IPS-NIHi7 (cell line): ENCODE data around the gene LCN9.
"Not testable (repeated sequence)": the region's sequence is repeated elsewhere in the genome, so short reads cannot be mapped to it uniquely, and the experiment has no call there.

Experiments used
- DNase-seq: peaks from one replicate; pipeline ENCODE4 v3.0.0; 2012; ENCODE audit warnings: mixed read lengths; ENCODE audit errors: extremely low spot score

Gene LCN9

DNA sequence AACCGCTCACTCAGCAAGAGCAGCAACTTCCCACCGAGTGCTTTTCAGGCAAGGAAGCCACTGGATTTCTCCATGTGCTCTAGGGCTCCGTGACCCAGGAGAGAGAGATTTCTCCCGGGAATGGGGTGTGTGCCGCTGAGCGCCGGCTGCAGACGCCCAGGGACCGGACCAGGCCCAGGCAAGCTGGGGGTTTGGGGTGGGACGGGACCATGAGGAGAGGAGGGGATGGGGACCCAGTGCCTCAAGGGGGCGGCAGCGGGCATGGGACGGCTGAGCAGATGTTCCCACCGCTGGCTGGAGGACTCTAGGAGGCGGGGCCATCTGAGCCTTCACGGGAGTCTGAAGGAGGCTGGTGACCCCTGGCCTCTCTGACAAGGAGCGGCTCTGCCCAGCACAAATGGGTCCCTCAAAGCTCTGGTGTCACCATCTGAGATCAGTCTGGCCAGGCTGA is 8.5 kb downstream of the LCN9 start:
- DNase-seq = peak; percentile 90

GRCh38 chr9:135672786-135673185 is 9.7 kb downstream of the LCN9 start:
- DNase-seq = not testable (repeated sequence)

GRCh38 chr9:135673941-135674340 is 10.8 kb downstream of the LCN9 start:
- DNase-seq = no peak

DNA sequence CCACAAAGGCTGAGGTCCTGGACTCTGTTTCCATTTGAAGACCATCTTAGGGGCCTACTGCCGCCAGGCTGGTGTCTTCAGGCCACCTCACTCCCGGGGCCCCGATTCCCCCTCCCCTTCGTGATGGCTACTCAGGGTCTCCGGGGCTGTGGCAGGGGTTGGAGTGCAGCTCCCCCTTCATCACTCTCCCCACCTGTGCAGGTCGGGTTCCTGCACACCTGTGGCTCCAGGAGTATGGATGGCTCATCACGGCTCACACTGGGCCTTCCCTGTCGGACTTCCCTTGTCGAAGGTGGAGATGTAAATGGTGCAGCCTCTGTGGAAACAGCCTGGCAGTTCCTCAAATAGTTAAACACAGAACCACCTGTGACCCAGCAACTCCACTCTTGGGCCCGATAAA is 11.9 kb downstream of the LCN9 start:
- no peak for DNase-seq

DNA sequence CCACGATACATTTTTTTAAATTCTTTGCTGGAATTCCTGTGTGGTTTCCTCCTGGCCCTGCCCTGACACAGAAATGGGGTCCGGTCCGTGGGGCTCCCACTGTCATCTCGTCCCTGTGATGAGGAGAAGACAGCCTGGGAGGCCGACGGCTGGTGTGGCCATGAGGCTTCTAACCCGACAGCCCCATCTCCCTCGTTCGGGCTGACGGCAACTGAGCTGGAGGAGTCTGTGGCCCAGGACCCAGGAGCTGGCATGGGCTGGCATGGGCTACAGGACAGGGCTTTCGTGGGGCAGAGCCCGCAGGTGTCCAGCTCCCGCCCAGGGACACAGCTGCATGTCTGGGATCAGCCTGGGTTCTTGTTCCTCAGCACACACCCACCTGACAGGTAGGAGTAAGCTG is 13.8 kb downstream of the LCN9 start:
- DNase-seq = no peak

DNA sequence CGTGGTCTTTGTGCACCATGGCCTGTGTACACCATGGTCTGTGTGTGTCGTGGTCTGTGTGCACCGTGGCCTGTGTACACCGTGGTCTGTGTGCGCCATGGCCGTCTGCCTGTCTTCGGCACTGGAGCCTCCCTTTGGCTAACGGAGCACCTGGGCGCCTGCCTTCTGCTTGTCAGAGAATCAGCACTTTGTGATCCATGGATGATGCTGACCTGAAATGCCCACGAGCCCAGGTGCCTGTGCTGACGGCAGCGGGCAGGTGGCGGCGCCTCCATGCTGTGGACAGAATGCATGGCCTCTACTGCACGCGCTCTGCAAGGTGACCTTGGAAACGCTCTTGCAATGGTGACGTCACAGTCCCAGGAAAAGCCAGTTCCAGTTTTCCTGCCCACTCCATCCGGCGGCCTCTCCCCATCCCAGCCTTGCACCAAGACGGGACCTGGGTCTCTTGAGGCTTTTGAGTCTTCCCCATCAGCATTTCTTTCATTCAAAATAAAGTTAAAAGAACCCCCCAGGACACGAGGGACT is 14.6 kb downstream of the LCN9 start:
- DNase-seq = no peak

DNA sequence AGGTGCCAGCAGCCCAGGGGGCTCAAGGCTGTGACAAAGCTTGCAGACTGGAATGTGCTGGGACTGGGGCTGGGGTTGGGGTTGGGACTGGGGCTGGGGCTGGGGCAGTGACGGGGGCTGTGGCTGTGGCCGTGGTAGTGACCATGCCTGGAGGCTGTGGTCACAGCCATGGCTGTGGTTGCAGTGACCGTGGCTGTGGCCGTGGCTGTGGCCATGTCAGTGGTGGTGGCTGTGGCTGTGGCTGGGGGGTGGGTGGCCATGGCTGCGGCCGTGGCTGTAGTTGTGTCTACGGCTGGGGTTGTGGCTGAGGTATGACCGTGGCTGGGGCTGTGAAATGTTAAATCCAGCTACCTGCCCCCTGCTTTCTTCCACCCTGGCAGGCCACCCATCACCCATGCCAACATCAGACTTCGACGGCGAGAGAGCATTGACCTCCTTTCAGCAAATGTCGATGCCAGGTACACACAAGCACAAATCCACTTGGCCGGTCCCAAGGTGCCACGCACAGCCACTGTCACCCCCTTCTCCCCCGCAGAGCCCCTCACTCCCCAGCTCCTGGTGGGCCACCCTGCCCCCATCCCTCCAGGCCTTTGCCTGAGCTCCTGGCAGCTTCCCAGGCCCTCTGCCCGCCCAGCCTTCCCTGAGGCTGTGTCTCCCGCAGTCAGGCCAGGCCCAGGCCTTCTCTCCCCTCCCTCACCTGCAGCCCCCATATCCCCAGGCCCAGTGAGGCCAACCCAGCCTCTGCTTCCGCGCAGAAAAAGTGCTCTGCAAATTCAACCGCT is 15.3 kb downstream of the LCN9 start:
- no peak for DNase-seq

DNA sequence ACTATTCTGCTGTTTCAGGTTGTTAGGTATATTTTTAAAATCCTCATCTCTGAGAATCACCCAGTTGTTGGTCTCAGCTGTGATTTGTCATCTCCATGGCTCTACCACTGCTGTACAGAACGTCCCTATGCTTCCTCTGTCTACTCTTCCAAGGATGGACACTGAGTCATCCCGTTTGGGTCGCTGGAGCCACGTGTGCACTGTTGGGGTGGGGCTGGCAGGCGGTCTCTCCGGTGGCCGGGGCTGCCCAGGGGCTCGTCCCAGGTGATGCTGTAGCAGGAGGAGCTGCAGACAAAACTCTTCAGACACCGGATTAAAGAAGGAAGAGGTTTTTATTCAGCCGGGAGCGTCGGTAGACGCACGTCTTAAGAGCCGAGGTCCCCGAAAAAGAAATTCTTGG is 16.9 kb downstream of the LCN9 start:
- no peak for DNase-seq

DNA sequence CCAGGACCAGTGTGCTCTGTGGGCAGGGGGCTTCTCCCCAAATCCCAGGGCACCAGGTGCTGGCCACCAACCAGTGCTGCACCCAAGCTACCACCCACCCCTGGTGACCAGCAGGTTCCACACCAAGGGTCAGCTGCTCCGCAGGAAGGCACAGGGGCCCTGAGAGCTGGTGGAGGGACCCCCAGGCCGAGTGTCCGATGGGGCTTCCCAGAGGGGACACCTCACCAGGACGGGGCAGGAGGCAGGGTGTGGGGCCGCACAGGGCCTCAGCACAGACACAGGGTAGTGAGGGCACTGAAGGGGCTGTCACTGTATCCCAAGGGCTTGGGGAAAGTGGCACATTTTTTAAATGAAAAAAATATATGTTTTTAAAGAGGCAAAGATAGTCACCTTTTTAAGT is 18.1 kb downstream of the LCN9 start:
- no peak for DNase-seq

GRCh38 chr9:135683401-135684034 is 20.4 kb downstream of the LCN9 start:
- DNase-seq = no peak

GRCh38 chr9:135684691-135685090 is 21.6 kb downstream of the LCN9 start:
- DNase-seq = no peak

DNA sequence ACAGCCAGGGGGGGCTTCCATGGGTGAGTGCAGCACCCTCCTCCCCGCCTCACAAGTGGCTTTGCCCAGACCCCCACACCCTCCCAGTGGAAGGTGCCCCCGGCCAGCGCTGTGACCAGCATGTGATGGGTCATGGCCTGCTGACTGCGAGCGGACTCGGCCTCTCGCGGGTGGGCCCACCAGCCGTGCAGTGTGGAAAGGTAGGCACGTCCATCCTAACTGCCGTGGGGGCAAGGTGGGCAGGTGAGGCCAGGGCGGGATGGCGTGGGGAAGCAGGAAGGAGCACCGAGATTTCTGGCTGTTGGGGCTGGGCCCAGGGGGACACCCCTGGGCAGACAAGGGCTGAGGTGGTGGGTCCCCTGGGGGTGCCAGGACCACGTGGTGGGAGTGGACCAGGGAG is 24.1 kb downstream of the LCN9 start:
- DNase-seq = no peak

DNA sequence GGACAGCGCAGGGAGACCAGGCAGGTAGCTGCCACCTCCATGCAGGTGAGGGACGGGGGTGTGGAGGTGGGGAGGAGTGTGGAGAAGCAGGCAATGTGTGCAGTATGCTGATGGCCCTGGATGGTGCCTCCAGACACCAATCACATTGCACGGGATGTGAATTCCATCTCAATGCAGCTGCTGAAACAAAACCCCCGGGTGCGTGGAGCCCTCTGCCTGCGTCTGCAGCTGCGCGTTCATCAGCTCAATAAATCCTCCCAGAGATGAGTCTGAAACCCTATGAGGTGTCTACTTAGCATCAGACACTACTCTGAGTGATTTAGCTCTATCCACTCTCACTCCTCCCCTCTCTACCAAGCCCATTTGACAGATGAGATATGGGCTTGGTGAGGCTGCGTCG is 25.9 kb downstream of the LCN9 start:
- DNase-seq = no peak

DNA sequence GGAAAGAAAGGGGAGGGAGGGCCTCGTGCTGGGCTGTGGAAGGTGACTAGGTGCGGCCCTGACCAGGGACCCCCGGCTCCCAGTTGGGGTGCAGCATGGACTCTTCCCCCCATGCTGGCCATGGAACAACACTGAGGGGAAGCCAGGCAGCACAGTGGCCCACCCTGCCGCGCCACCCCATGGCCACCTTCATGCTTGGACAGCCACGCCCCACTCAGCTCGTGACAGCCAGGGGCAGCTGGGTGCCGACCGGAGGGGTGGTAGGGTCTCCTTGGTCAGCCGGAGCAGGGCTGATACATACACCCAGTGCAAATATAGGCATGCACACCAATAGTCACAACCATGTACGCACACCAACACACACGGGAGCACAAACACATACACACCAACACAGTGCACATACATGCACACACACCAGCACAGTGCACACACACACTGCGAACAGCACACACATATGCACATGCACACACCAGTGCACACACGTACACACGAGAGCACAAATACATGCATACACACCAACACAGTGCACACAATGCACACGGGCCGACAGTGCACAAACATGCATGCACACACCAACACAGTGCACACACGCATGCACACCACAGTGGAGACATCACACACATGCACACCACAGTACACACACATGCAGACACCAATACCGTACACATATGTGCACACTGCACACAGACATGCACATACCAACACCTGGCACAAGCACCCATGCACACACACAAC is 27.9 kb downstream of the LCN9 start:
- DNase-seq = no peak

DNA sequence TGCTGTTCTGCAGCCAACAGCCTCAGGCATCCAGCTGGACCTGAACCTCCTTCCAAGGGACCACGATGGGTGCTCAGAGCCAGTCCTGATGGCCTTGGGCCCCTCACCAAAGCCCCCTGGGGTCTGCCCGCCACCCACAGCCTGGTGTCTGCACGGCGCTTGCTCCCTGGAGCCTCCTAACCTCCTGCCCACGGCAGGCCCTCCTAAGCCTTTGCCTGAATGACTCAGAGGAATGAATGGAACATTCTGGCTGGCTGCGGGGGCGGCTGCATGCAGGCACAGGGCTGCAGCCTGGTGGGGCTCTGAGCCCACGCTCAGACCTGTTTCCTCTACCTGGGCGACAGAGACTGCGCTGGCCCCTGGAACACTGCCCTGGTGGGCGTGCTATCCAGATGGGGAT is 29.3 kb downstream of the LCN9 start:
- peak; percentile 56 for DNase-seq

GRCh38 chr9:135693265-135693664 is 30.2 kb downstream of the LCN9 start:
- DNase-seq = no peak

DNA sequence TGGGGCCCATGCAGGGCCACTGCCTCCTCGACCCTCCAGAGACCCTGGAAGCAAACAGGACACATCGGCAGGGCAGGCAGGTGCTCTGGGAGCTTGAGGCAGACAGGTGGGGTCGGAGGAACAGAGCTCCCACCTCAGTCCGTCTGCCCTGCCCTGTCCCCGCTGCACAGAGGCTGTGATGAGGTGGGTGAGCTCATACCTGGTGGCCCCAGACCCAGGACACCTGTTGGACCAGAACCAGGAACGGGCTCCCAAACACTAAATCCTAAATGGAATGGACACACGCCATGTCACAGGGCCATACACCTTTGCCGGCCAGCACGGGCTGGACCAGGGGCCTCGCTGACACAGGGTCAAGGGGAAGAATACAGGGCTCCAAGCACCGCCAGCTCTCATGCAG is 30.7 kb downstream of the LCN9 start:
- no peak for DNase-seq

- DNase-seq = no peak
Measured at GRCh38 chr9:135694414-135694813, 31.3 kb downstream of the LCN9 start.

- no peak for DNase-seq
Measured at GRCh38 chr9:135695036-135695435, 31.9 kb downstream of the LCN9 start.

DNA sequence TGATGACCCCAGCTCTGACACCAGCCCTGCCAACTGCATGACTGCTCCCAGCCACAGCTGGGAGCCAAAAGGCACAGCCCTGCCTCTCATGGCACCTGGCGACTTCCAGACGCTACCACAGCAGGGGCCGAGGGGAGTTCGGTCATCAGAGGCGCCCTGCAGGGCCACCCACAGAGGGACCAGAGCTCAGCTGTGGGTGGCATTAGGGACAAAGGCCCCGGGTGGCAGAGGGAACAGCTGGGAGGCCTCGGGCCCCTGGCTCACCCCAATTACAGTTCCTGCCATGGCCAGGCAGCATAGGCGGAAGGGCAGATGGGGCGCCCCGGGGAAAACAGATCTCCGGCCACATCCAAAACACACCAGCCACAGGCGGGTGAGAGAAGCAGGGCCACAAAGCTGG is 32.5 kb downstream of the LCN9 start:
- no peak for DNase-seq

DNA sequence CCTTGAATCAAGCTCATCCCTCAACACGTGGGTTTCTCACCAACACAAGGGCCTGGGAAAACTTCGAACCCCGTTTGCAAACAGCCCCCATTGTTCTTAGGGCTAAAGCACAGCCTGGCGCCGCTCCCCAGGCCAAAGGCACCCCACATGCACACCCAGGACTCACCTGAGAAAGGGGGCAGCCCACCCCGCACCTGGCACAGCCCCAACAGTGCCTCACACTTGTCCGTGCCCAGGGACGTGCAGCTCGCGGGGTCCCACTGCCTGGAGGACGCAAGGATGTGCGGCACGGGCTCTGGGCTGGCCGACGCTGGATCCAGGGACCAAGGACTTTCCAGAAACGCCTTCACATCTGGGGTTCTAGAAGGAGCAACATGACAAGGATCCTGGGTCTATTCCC is 33.3 kb downstream of the LCN9 start:
- no peak for DNase-seq

GRCh38 chr9:135697226-135697625 is 34.1 kb downstream of the LCN9 start:
- no peak for DNase-seq

- DNase-seq = no peak
Measured at GRCh38 chr9:135698236-135698635, 35.1 kb downstream of the LCN9 start.
